GM18951 (cell line): ENCODE measurements around the gene CUBN.

ENCODE experiments used
- POLR2A ChIP-seq: IDR thresholded peaks from 4 replicates; pipeline ENCODE4 v1.6.1; 2011; ENCODE audit warnings: mild to moderate bottlenecking; ENCODE audit not compliant: insufficient read length, insufficient read depth; ENCODE audit errors: extremely low read depth
- in situ Hi-C: fragments of 300-500 bp; cut with MboI; formaldehyde crosslinking; loops from one replicate; pipeline ENCODE4 v1.12.0; 2022; ENCODE audit warnings: low sequenced_read_pairs, mixed read lengths, inconsistent platforms; ENCODE audit not compliant: unreplicated experiment

Gene CUBN

GRCh38 chr10:16929069-16929468 is 200.5 kb downstream of the CUBN start:
- TF ChIP-seq POLR2A = no peak
- in situ Hi-C loops = no loop called here

DNA sequence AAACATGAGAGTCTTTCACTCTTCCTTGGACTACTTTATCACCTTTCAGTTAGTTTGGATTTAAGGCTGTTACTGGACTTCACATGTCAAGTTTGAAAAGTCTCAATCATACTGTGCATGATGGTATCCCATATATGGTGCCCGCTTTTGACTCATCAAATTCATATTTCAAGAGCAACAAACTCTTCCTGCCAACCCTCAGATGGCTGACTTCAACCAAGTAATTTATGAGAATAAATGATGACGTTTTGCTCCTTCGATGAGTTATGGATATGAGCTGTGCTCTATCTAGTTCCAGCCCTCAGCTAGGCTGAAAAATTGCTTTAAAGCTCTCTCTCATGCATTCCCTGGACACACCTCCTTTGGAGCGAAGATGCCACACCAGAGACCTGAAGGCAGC is 202.1 kb downstream of the CUBN start:
- in situ Hi-C loops = no loop called here

DNA sequence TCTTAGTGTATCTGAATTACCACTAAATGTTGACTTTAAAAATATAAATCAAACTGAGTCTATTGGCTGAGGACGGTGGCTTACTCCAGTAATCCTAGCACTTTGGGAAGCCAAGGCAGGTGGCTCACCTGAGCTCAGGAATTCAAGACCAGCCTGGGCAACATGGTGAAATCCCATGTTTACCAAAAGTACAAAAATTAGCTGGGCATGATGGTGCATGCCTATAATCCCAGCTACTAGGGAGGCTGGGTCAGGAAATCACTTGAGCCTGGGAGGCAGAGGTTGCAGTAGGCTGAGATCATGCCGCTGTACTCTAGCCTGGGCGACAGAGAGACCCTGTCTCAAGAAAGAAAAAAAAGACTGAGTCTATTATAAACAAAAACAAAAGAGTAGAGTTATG is 205.9 kb downstream of the CUBN start:
- in situ Hi-C loops = no loop called here
- TF ChIP-seq POLR2A = no peak

More for the DNA sequence above, 202.1 kb downstream of the CUBN start:
- TF ChIP-seq POLR2A = no peak

GRCh38 chr10:16923309-16923708 is 206.3 kb downstream of the CUBN start:
- no peak for TF ChIP-seq POLR2A
- in situ Hi-C loops = no loop called here

DNA sequence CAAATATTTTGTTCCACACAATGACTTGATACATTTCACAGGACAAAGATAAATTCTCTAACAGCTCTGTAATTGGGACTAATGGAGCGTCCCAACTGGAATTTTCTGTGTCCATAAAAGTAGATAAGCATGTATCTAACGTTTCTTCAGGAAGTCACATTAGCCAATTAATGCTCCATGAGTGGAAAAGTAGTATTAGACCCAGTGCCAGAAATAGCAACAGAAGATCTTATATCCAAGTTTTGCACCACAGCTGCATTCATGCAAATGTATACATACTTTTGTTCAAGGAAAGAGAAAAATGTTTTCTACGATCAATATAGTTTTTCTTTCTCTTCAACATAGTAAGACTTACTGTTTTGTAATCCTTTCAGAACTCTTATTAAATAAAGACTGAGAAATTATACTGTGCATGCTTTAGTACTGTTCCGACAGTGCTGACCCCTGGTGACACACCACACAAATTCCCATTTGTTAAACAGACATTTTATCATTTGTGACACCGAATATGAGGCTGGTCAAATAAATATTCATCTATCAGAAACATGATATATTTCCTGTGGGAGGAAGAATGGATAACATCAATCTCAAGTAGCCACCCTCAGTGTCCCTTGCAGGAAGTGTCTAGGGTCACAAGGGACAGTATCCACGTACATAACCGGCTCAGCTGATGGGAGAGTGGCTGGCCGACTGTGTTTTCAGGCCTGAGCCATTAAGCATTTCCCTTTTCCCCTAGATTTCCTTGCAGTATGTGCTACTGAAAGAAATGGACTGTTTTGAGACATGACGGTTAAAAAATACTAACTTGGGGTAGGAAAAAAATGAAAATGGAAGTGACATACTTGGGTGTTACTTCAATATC is 210.3 kb downstream of the CUBN start:
- TF ChIP-seq POLR2A = no peak
- in situ Hi-C loops = no loop called here

DNA sequence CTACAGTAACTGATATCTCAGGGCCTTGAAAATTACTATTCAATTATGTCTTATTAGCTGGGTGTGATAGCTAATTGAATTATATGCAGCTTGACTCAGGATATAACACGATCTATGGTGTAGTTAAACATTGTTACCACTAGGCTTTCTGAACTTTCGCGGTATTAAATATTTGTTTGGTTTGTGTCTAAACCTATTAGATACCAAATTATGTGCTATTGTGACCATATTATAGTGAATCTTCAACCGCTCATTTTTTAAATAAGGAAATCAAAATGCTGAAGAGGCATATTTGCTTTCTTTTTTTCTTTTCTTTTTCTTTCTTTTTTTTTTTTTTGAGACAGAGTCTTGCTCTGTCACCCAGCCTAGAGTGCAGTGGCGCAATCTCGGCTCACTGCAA is 213.1 kb downstream of the CUBN start:
- TF ChIP-seq POLR2A = no peak
- in situ Hi-C loops = no loop called here

DNA sequence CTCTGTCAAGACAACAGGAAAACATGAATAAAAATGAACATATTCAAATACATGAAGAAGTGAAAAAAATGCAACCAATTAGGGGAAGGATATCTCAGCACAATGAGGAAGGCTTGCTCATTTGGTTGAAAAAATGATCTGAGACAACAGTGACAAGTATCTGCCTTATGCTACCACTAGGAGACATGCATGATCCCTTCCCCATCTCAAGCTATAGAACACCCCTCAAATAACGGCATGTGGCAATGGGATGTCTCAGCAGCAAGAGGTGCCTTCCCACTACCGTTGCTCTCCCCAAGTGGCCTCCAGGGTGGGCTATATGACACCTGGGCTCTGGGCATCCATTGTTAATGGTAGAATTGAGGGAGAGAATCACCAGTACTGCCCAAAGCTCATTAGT is 214.3 kb downstream of the CUBN start:
- no peak for TF ChIP-seq POLR2A
- in situ Hi-C loops = no loop called here

GRCh38 chr10:16913266-16913665 is 216.3 kb downstream of the CUBN start:
- in situ Hi-C loops = no loop called here
- no peak for TF ChIP-seq POLR2A

DNA sequence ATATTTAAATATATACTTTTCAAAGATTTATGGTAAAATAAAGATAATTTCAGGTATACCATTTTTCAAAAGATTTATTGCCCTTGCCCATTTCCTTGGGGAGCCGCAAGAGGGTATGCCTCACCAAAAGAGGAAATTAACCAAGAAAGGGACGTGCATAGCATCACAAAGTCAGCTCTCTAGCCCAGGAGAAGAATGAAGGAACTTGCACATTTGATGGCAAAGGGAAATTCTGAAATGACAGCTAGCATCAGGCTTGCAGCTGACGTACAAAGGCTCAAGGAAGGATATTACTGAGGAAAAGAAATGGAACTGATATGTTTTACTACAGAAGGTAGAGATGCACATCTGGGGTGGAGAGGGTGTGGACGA is 218.8 kb downstream of the CUBN start:
- TF ChIP-seq POLR2A = no peak
- in situ Hi-C loops = no loop called here

- in situ Hi-C loops = no loop called here
- TF ChIP-seq POLR2A = no peak
These were observed 219.4 kb downstream of the CUBN start for GRCh38 chr10:16909961-16910792.

- no peak for TF ChIP-seq POLR2A
- in situ Hi-C loops = no loop called here
These were observed 220.3 kb downstream of the CUBN start for GRCh38 chr10:16909271-16909767.

- in situ Hi-C loops = no loop called here
- no peak for TF ChIP-seq POLR2A
These were observed 221.9 kb downstream of the CUBN start for GRCh38 chr10:16907687-16908086.

- no peak for TF ChIP-seq POLR2A
- in situ Hi-C loops = no loop called here
These were observed 224.3 kb downstream of the CUBN start for GRCh38 chr10:16905320-16905719.

GRCh38 chr10:16904639-16905061 is 225.0 kb downstream of the CUBN start:
- no peak for TF ChIP-seq POLR2A
- in situ Hi-C loops = no loop called here

DNA sequence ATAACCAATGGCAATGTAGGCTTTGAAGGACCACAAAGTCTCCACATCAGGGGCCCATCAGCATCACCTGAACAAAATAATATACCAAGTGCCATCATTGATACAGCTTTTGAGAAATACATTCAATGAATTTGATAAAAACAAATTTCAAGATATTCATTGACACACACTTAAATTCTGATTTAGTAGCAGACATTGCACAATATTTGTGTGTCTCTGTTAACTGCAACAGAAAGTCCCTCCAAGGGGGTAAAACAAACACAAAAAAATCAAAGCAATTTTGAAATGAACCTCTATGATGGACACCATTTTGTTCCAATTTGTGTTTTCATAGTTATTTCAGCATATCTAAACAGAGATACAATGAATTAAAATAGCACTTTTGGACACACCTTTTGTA is 225.6 kb downstream of the CUBN start:
- in situ Hi-C loops = no loop called here
- TF ChIP-seq POLR2A = no peak
